ENCODE measurements around the gene CDH13. TPM values are rescaled to one million over a fixed set of nuclear protein-coding genes. Genes with fewer than 3 reads are reported as not detected.

The CDH13 gene
- total RNA-seq, 2 experiments from 2014 or later: not detected

DNA sequence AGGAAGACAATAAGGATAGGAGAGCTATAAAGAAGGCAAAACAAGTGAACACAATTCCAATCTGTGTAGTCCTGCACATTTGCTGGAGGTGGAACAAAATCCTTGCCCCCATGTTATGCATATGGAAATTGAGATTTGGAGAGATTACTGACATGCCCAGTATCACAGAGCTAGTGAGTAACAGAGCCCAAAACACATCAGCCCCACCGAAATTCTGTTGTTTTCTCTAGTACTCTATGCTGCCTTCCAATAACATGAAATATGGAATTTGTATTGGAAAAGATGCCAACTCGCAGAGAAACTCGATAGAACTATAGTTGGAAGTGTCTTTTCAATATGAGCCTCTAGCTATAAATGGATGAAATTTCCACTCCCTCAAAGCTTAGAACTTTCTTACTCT is 456.6 kb downstream of the CDH13 start:
- no TSS peak for BruUV-seq (replicated peaks)
- Histone ChIP-seq H3K4me2 (ENCODE audit: low read length) (no peak overlapping the region), H3K4me3 (ENCODE audit: low read depth, low read length, poor library complexity, severe bottlenecking) (no peak overlapping the region), H3K9me2 (ENCODE audit: insufficient read depth, low read length) (no peaks in the 10 kb centered on the region), H3K36me3 (ENCODE audit: insufficient read depth, low read length) (no peaks in the 10 kb centered on the region), H3K4me1 (ENCODE audit: insufficient read depth, low read length, poor library complexity, severe bottlenecking) (no peaks in the 10 kb centered on the region), H3K27ac (ENCODE audit: low read depth, low read length, poor library complexity, severe bottlenecking) (no peak overlapping the region), H4K20me1 (ENCODE audit: insufficient read depth, low read length) (no peaks in the 10 kb centered on the region), H2AFZ (ENCODE audit: low read length) (no peak overlapping the region), H3K79me2 (ENCODE audit: insufficient read depth, low read depth, low read length) (no peaks in the 10 kb centered on the region), H3K9me3 (ENCODE audit: low read length) (no peaks in the 10 kb centered on the region)
- no peak for DNase-seq (ENCODE audit: low spot score)
- TF ChIP-seq EZH2phosphoT487 (IDR thresholded peaks at IDR 0.05; ENCODE audit: borderline replicate concordance, low read depth, low read length): no peak
- TF ChIP-seq CTCF (conservative IDR thresholded peaks at IDR 0.05; ENCODE audit: low read length): no peak
- CTCF ChIA-PET (ENCODE audit: unreplicated experiment): no interaction called here
- intact Hi-C loops (cut with micrococcal nuclease; ENCODE audit: unreplicated experiment): no loop called here
- POLR2A ChIA-PET: no interaction called here

GRCh38 chr16:83085660-83086059 is 458.9 kb downstream of the CDH13 start:
- ChIA-PET CTCF (ENCODE audit: unreplicated experiment) (no interaction called here), POLR2A (no interaction called here)
- H3K36me3 ChIP-seq (ENCODE audit: insufficient read depth, low read length): no peaks in the 10 kb centered on the region
- DNase-seq (ENCODE audit: low spot score): no peak
- no peaks in the 10 kb centered on the region for H3K9me2 ChIP-seq (ENCODE audit: insufficient read depth, low read length)
- intact Hi-C loops (cut with micrococcal nuclease; ENCODE audit: unreplicated experiment): no loop called here
- H3K79me2 ChIP-seq (ENCODE audit: insufficient read depth, low read depth, low read length): no peaks in the 10 kb centered on the region
- TF ChIP-seq CTCF (conservative IDR thresholded peaks at IDR 0.05; ENCODE audit: low read length): no peak
- TF ChIP-seq EZH2phosphoT487 (IDR thresholded peaks at IDR 0.05; ENCODE audit: borderline replicate concordance, low read depth, low read length): no peak
- H3K4me2 ChIP-seq (ENCODE audit: low read length): no peak overlapping the region
- H3K4me1 ChIP-seq (ENCODE audit: insufficient read depth, low read length, poor library complexity, severe bottlenecking): no peaks in the 10 kb centered on the region
- H3K9me3 ChIP-seq (ENCODE audit: low read length): no peaks in the 10 kb centered on the region
- no TSS peak for BruUV-seq (replicated peaks)
- no peak overlapping the region for H3K4me3 ChIP-seq (ENCODE audit: low read depth, low read length, poor library complexity, severe bottlenecking)
- H3K27ac ChIP-seq (ENCODE audit: low read depth, low read length, poor library complexity, severe bottlenecking): no peak overlapping the region
- no peaks in the 10 kb centered on the region for H4K20me1 ChIP-seq (ENCODE audit: insufficient read depth, low read length)
- H2AFZ ChIP-seq (ENCODE audit: low read length): no peak overlapping the region

GRCh38 chr16:83095941-83096692 is 469.3 kb downstream of the CDH13 start:
- no TSS peak for BruUV-seq (replicated peaks)
- intact Hi-C loops (cut with micrococcal nuclease; ENCODE audit: unreplicated experiment): no loop called here
- no peak overlapping the region for H2AFZ ChIP-seq (ENCODE audit: low read length)
- H3K79me2 ChIP-seq (ENCODE audit: insufficient read depth, low read depth, low read length): no peaks in the 10 kb centered on the region
- peaks cover 7% of the 10 kb centered on the region; the same call in 1 of the 2 replicates for H3K9me3 ChIP-seq (ENCODE audit: low read length)
- CTCF ChIA-PET (ENCODE audit: unreplicated experiment): no interaction called here
- POLR2A ChIA-PET: no interaction called here
- DNase-seq (ENCODE audit: low spot score): no peak
- H3K4me3 ChIP-seq (ENCODE audit: low read depth, low read length, poor library complexity, severe bottlenecking): no peak overlapping the region
- H3K9me2 ChIP-seq (ENCODE audit: insufficient read depth, low read length): no peaks in the 10 kb centered on the region
- no peak overlapping the region for H3K4me2 ChIP-seq (ENCODE audit: low read length)
- H3K27ac ChIP-seq (ENCODE audit: low read depth, low read length, poor library complexity, severe bottlenecking): no peak overlapping the region
- no peaks in the 10 kb centered on the region for H4K20me1 ChIP-seq (ENCODE audit: insufficient read depth, low read length)
- H3K4me1 ChIP-seq (ENCODE audit: insufficient read depth, low read length, poor library complexity, severe bottlenecking): no peaks in the 10 kb centered on the region
- TF ChIP-seq CTCF (conservative IDR thresholded peaks at IDR 0.05; ENCODE audit: low read length): no peak
- TF ChIP-seq EZH2phosphoT487 (IDR thresholded peaks at IDR 0.05; ENCODE audit: borderline replicate concordance, low read depth, low read length): no peak
- no peaks in the 10 kb centered on the region for H3K36me3 ChIP-seq (ENCODE audit: insufficient read depth, low read length)

Data from OCI-LY7 (cell line).